ENCODE measurements around the gene SLC25A38.

SLC25A38 gene

GRCh38 chr3:39438880-39439279, 55.7 kb downstream of the SLC25A38 start:
- no peak for DNase-seq

GRCh38 chr3:39440316-39440715, 57.1 kb downstream of the SLC25A38 start:
- no peak for DNase-seq

- DNase-seq, result no peak
Measured at GRCh38 chr3:39443530-39443929, 60.4 kb downstream of the SLC25A38 start.

- DNase-seq, result no peak
Measured at GRCh38 chr3:39445927-39446326, 62.8 kb downstream of the SLC25A38 start.

GRCh38 chr3:39446444-39446843, 63.3 kb downstream of the SLC25A38 start:
- no peak for DNase-seq

Data from right hindlimb (tissue), 1 donor.